HG03025 (cell line): ENCODE data around the gene CLNK.

Source experiments
- ATAC-seq: cut with Tn5 transposase; IDR thresholded peaks from one replicate; pipeline ENCODE4 v1.9.1; 2021; ENCODE audit warnings: mild to moderate bottlenecking, moderate library complexity; ENCODE audit not compliant: unreplicated experiment, low FRiP score

Gene CLNK

GRCh38 chr4:10703156-10703555 is 18.6 kb upstream of the CLNK start:
- ATAC-seq = no peak

GRCh38 chr4:10701702-10702460 is 17.3 kb upstream of the CLNK start:
- ATAC-seq = no peak

- ATAC-seq = no peak
Observed at GRCh38 chr4:10701161-10701560, 16.6 kb upstream of the CLNK start.

- ATAC-seq = no peak
Observed at GRCh38 chr4:10698172-10698571, 13.6 kb upstream of the CLNK start.

GRCh38 chr4:10697086-10697485 is 12.5 kb upstream of the CLNK start:
- no peak for ATAC-seq

- no peak for ATAC-seq
Observed at GRCh38 chr4:10696253-10696652, 11.7 kb upstream of the CLNK start.

- no peak for ATAC-seq
Observed at GRCh38 chr4:10694828-10695209, 10.3 kb upstream of the CLNK start.

- no peak for ATAC-seq
Observed at GRCh38 chr4:10694151-10694827, 9.7 kb upstream of the CLNK start.

- no peak for ATAC-seq
Observed at GRCh38 chr4:10691651-10692050, 7.1 kb upstream of the CLNK start.

GRCh38 chr4:10690185-10690907 is 5.8 kb upstream of the CLNK start:
- no peak for ATAC-seq

GRCh38 chr4:10688846-10689245 is 4.3 kb upstream of the CLNK start:
- ATAC-seq = no peak

GRCh38 chr4:10688022-10688421 is 3.5 kb upstream of the CLNK start:
- peak; percentile 45 for ATAC-seq

- no peak for ATAC-seq
Observed at GRCh38 chr4:10687526-10687925, 3.0 kb upstream of the CLNK start.

- no peak for ATAC-seq
Observed at GRCh38 chr4:10682397-10682796, 2.2 kb downstream of the CLNK start.

- no peak for ATAC-seq
Observed at GRCh38 chr4:10677796-10678497, 6.6 kb downstream of the CLNK start.

GRCh38 chr4:10673817-10674369 is 10.7 kb downstream of the CLNK start:
- peak; percentile 86 for ATAC-seq

GRCh38 chr4:10672379-10672778 is 12.2 kb downstream of the CLNK start:
- no peak for ATAC-seq

GRCh38 chr4:10671799-10672198 is 12.8 kb downstream of the CLNK start:
- ATAC-seq = no peak

GRCh38 chr4:10671366-10671765 is 13.2 kb downstream of the CLNK start:
- peak; percentile 91 for ATAC-seq

GRCh38 chr4:10670321-10670720 is 14.2 kb downstream of the CLNK start:
- ATAC-seq = no peak
